ENCODE measurements around the gene RAD51B. TPM values are rescaled to one million over a fixed set of nuclear protein-coding genes. Genes with fewer than 3 reads are reported as not detected.

The RAD51B gene
- total RNA-seq, 1 experiment from 2014 or later = 16.7 TPM

- H2AFZ ChIP-seq (ENCODE audit: low read length) = no peak overlapping the region
- peaks cover 6% of the 10 kb centered on the region; the same call in 1 of the 2 replicates for H3K4me1 ChIP-seq (ENCODE audit: insufficient read depth, low read length)
- no peak overlapping the region for H2BK120ac ChIP-seq (ENCODE audit: low read depth, low read length, poor library complexity, severe bottlenecking)
- H2BK12ac ChIP-seq (ENCODE audit: insufficient read length, low read depth, low read length) = no peak overlapping the region
- H3K9ac ChIP-seq (ENCODE audit: extremely low read depth, insufficient read length, low read length) = no peak overlapping the region
- H3K27me3 Mint-ChIP-seq (ENCODE audit: low read depth) = peaks cover 62% of the 10 kb centered on the region
- no peaks in the 10 kb centered on the region for H3K79me1 ChIP-seq (ENCODE audit: insufficient read depth, low read depth, low read length, poor library complexity, severe bottlenecking)
- H3K14ac ChIP-seq (ENCODE audit: insufficient read depth, low read length) = no peak overlapping the region
- no peak overlapping the region for H2BK15ac ChIP-seq (ENCODE audit: low read depth, low read length)
- H2BK5ac ChIP-seq (ENCODE audit: insufficient read length, low read length) = no peak overlapping the region
- no peaks in the 10 kb centered on the region for H3K36me3 Mint-ChIP-seq (ENCODE audit: insufficient read depth in 1 of 3, low read depth in 3 of 3)
- H4K8ac ChIP-seq (replicated peaks; ENCODE audit: insufficient read length, low read depth, low read length) = no peak overlapping the region
- no peak overlapping the region for H3K4ac ChIP-seq (ENCODE audit: low read depth, low read length)
- H3K18ac ChIP-seq (ENCODE audit: insufficient read length, low read depth, low read length) = no peak overlapping the region
- no peaks in the 10 kb centered on the region for H3K23me2 ChIP-seq (ENCODE audit: insufficient read length, low read depth, low read length, poor library complexity, severe bottlenecking)
- H4K20me1 ChIP-seq (ENCODE audit: control insufficient read depth, insufficient read depth, insufficient read length) = no peaks in the 10 kb centered on the region
- H3K27me3 ChIP-seq (ENCODE audit: insufficient read depth, low read length) = no peaks in the 10 kb centered on the region; the same call in 1 of the 2 replicates
- H4K91ac ChIP-seq (ENCODE audit: insufficient read length, low read depth, low read length) = no peak overlapping the region
- H3K23ac ChIP-seq (ENCODE audit: insufficient read length, low read depth, low read length) = no peak overlapping the region
- H2AK5ac ChIP-seq (ENCODE audit: insufficient read length, low read length) = no peak overlapping the region
- DNase-seq = no peak
- no peak for TF ChIP-seq CTCF (conservative IDR thresholded peaks at IDR 0.05)
- H3K4me1 Mint-ChIP-seq = peaks cover 28 to 31% of the 10 kb centered on the region in 2 experiments
- 0 out of 5 replicates have a peak, but pooled peaks cover 0 to 3% of the 10 kb centered on the region in 2 experiments for H3K9me3 Mint-ChIP-seq
- WGBS (ENCODE audit: extremely low coverage, insufficient read length, low lambda C conversion rate) = no CpG with 5 or more reads among the region's 6 CpGs
- H3T11ph ChIP-seq (ENCODE audit: low read length) = no peak overlapping the region
- H3K27ac Mint-ChIP-seq = no peak overlapping the region
- H3K4me3 Mint-ChIP-seq = no peak overlapping the region
- H3K4me2 ChIP-seq (ENCODE audit: insufficient read depth, insufficient read length, low read length) = no peak overlapping the region
- H3K79me2 ChIP-seq (ENCODE audit: insufficient read depth, low read length) = no peaks in the 10 kb centered on the region
- no peak overlapping the region for H2BK20ac ChIP-seq (ENCODE audit: low read depth, low read length, poor library complexity, severe bottlenecking)
- no peak overlapping the region for H4K5ac ChIP-seq (ENCODE audit: insufficient read length, low read depth, low read length)
- no peak overlapping the region for H3K56ac ChIP-seq (ENCODE audit: insufficient read length, low read depth, low read length)
- H3K27ac ChIP-seq (ENCODE audit: insufficient read length, low read depth, low read length) = no peak overlapping the region
- H3K9me3 ChIP-seq (ENCODE audit: control insufficient read depth, low read depth, low read length) = no peaks in the 10 kb centered on the region
These were observed 549.9 kb downstream of the RAD51B start for GRCh38 chr14:68369281-68370056.
